VCaP (cell line): ENCODE measurements around the gene CDC42SE2.

Experiments used
- H3K27ac ChIP-seq: fragments of 450-650 bp; 2 replicates; pipeline ENCODE4 v1.5.1; 2017
- TF ChIP-seq, protein P1 (sequence below): fragments of 450-650 bp; conservative IDR thresholded peaks from 2 replicates; pipeline ENCODE4 v1.5.1; 2017; ENCODE audit warnings: mild to moderate bottlenecking, moderate library complexity

The CDC42SE2 gene

GRCh38 chr5:131441184-131441583 is 177.3 kb downstream of the CDC42SE2 start:
- H3K27ac ChIP-seq: no peak overlapping the region
- TF ChIP-seq, protein P1, sequence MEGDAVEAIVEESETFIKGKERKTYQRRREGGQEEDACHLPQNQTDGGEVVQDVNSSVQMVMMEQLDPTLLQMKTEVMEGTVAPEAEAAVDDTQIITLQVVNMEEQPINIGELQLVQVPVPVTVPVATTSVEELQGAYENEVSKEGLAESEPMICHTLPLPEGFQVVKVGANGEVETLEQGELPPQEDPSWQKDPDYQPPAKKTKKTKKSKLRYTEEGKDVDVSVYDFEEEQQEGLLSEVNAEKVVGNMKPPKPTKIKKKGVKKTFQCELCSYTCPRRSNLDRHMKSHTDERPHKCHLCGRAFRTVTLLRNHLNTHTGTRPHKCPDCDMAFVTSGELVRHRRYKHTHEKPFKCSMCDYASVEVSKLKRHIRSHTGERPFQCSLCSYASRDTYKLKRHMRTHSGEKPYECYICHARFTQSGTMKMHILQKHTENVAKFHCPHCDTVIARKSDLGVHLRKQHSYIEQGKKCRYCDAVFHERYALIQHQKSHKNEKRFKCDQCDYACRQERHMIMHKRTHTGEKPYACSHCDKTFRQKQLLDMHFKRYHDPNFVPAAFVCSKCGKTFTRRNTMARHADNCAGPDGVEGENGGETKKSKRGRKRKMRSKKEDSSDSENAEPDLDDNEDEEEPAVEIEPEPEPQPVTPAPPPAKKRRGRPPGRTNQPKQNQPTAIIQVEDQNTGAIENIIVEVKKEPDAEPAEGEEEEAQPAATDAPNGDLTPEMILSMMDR: no peak
